ENCODE results near the gene OSBPL10.
"Not testable (repeated sequence)": the region's sequence is repeated elsewhere in the genome, so short reads cannot be mapped to it uniquely, and the experiment has no call there.

Gene OSBPL10

DNA sequence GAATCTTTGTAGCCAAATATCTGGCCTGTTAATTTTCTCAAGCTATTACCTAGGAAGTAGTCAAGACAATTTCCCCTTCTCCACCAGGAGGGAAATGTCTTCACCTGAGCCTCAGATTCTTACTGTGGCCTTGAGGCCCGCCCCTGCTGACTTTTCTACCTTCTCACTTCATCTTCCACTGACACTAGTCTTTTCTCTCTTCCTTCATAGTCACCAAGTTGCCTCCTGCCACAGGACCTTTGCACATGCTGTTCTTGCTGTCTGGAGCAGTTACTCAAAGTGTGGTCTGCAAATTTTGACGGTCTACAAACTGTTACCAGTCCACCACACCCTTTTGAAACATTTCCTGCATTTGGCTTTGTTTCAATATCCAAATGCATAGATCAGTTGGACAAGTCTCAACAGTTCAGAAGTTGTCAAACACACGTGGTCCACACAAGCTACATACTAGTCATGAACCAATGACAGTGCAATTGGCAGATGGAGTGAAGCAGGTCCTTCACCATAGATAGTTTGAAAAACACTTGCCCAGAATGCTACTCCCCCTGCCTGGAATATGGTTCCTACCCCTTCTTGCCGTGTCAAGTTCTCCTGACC lies 100.5 kb downstream of the OSBPL10 start:
- no peaks in the 10 kb centered on the region for H3K9me3 ChIP-seq (ENCODE audit: low read length)
- H3K4me3 ChIP-seq (ENCODE audit: low read depth in 1 of 2, low read length in 2 of 2), result no peak overlapping the region
- no peaks in the 10 kb centered on the region for H3K36me3 ChIP-seq (ENCODE audit: insufficient read depth, low read length)
- no peaks in the 10 kb centered on the region for H3K27me3 ChIP-seq (ENCODE audit: control insufficient read depth in 1 of 2, insufficient read depth in 2 of 2, low read length in 2 of 2)
- peaks cover 13% of the 10 kb centered on the region for H3K4me1 ChIP-seq (ENCODE audit: insufficient read depth, low read length)
- H3K27ac ChIP-seq (ENCODE audit: low read depth, low read length), result no peak overlapping the region
- no peak overlapping the region for H3K9ac ChIP-seq (ENCODE audit: low read length)

DNA sequence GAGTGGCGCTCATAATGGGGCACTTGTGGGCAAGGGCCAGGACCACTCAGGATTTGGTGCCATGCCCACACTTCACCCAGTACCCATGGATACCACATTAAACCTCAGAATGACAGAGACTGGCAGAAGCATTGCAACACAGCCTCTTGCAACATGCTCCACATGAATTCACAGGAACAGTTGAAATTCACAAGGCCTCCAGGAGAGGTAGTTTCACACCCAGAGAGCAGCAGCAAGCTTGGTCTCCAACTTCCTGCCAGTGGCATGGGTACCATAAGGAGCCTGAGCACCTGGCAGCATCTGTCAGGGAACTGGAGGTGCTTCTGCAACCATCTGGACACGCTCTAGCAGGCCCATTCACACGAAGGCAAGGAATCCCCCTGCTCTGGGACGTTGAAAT lies 101.0 kb downstream of the OSBPL10 start:
- H3K27ac ChIP-seq (ENCODE audit: low read depth, low read length), result no peak overlapping the region
- H3K9ac ChIP-seq (ENCODE audit: low read length), result no peak overlapping the region
- H3K4me3 ChIP-seq (ENCODE audit: low read depth in 1 of 2, low read length in 2 of 2), result no peak overlapping the region
- H3K27me3 ChIP-seq (ENCODE audit: control insufficient read depth in 1 of 2, insufficient read depth in 2 of 2, low read length in 2 of 2), result no peaks in the 10 kb centered on the region
- peaks cover 13% of the 10 kb centered on the region for H3K4me1 ChIP-seq (ENCODE audit: insufficient read depth, low read length)
- no peaks in the 10 kb centered on the region for H3K36me3 ChIP-seq (ENCODE audit: insufficient read depth, low read length)
- no peaks in the 10 kb centered on the region for H3K9me3 ChIP-seq (ENCODE audit: low read length)

DNA sequence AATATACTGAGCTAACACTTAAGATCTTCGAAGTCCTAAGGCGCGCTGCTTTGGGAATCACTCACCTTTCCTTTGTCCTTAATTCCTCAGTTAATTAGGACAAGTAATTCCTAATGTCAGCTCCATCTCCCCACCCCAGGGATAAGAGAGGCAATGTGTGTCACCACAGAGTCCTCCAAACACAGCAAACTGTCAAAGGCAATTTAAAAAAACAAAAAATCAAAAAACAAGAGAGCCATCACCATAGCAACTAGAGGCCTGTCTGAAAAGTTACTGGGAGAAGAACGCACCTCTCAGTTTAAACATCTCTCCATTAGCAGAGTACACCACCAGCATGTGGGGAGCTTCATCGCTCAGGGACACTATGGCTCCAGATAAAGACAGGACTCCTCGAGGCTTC lies 101.7 kb downstream of the OSBPL10 start:
- peaks cover 13% of the 10 kb centered on the region for H3K4me1 ChIP-seq (ENCODE audit: insufficient read depth, low read length)
- no peaks in the 10 kb centered on the region for H3K9me3 ChIP-seq (ENCODE audit: low read length)
- H3K27ac ChIP-seq (ENCODE audit: low read depth, low read length), result no peak overlapping the region
- H3K27me3 ChIP-seq (ENCODE audit: control insufficient read depth in 1 of 2, insufficient read depth in 2 of 2, low read length in 2 of 2), result no peaks in the 10 kb centered on the region
- no peak overlapping the region for H3K4me3 ChIP-seq (ENCODE audit: low read depth in 1 of 2, low read length in 2 of 2)
- no peaks in the 10 kb centered on the region for H3K36me3 ChIP-seq (ENCODE audit: insufficient read depth, low read length)
- H3K9ac ChIP-seq (ENCODE audit: low read length), result no peak overlapping the region

DNA sequence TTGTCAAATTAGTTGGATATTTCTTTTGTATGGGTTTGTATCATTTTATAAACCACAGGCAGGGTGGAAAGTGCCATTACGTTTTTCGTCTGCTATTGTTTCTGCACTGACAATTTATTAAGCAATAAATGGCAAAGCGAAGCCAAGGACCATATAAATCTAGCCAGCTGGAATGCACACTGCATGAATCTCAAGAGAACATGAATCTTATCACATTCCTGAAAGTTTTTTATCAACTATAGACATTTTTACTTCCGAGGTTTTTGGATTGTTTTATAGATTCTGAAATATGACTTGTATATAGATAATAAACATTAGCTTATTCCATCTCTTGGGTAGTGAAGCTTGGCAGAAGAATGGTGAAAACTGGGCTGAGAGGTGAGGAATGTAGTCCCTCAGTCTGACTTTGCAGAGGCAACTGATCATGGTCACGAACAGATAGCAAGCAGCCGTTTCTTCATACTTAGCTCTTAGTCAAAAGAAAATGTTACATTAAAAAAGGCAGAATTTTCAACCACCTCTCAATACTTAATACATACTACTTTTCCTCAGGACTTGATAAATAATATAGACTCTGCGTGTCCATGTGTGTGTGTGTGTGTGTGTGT lies 102.7 kb downstream of the OSBPL10 start:
- H3K4me1 ChIP-seq (ENCODE audit: insufficient read depth, low read length), result peaks cover 13% of the 10 kb centered on the region
- H3K9me3 ChIP-seq (ENCODE audit: low read length), result no peaks in the 10 kb centered on the region
- H3K9ac ChIP-seq (ENCODE audit: low read length), result no peak overlapping the region
- H3K27ac ChIP-seq (ENCODE audit: low read depth, low read length), result no peak overlapping the region
- H3K4me3 ChIP-seq (ENCODE audit: low read depth in 1 of 2, low read length in 2 of 2), result no peak overlapping the region
- no peaks in the 10 kb centered on the region for H3K27me3 ChIP-seq (ENCODE audit: control insufficient read depth in 1 of 2, insufficient read depth in 2 of 2, low read length in 2 of 2)
- H3K36me3 ChIP-seq (ENCODE audit: insufficient read depth, low read length), result no peaks in the 10 kb centered on the region

DNA sequence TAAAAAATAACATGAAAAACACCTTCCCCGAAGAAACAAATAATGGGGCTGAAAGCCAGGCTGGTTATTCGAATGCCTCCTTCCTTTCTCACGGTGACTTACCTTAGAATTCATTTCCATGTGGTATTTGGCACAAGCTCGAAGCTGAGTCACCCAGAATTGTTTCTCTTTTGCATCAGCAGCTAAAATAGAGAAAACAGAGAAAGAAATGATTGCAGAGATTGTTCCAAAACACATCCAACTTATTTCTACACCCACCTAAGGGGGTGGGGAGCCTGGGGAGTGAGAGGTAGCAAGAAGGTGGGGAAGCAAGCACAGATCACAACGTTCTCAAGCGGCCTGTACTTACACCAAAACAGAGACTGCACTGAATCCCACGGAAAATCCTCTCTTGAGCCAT lies 104.7 kb downstream of the OSBPL10 start:
- no peaks in the 10 kb centered on the region for H3K27me3 ChIP-seq (ENCODE audit: control insufficient read depth in 1 of 2, insufficient read depth in 2 of 2, low read length in 2 of 2)
- peaks cover 13% of the 10 kb centered on the region for H3K4me1 ChIP-seq (ENCODE audit: insufficient read depth, low read length)
- no peak overlapping the region for H3K4me3 ChIP-seq (ENCODE audit: low read depth in 1 of 2, low read length in 2 of 2)
- no peak overlapping the region for H3K27ac ChIP-seq (ENCODE audit: low read depth, low read length)
- H3K9me3 ChIP-seq (ENCODE audit: low read length), result no peaks in the 10 kb centered on the region
- H3K9ac ChIP-seq (ENCODE audit: low read length), result no peak overlapping the region
- H3K36me3 ChIP-seq (ENCODE audit: insufficient read depth, low read length), result no peaks in the 10 kb centered on the region

DNA sequence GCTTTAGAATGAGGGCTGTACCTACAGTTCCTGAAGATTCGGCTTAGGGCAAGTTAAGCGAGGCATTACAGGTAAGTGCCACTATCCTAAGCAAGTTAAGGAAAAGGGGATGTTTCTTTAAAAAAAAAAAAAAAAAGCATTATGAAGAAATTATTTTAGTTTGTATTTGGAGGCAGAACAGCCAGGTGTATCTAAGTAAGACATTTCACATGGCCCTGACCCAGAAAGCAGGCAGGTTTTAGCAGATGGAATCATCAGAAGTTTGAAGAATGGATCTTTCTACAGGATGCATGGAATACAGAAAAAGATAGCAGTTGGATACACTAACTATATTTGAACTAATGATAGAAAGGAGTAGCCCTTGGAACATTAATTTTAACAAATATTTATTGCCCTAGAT lies 105.6 kb downstream of the OSBPL10 start:
- Histone ChIP-seq H3K9ac (ENCODE audit: low read length) (no peak overlapping the region), H3K9me3 (ENCODE audit: low read length) (no peaks in the 10 kb centered on the region), H3K27me3 (ENCODE audit: control insufficient read depth in 1 of 2, insufficient read depth in 2 of 2, low read length in 2 of 2) (no peaks in the 10 kb centered on the region), H3K4me3 (ENCODE audit: low read depth in 1 of 2, low read length in 2 of 2) (no peak overlapping the region), H3K4me1 (ENCODE audit: insufficient read depth, low read length) (peaks cover 13% of the 10 kb centered on the region), H3K27ac (ENCODE audit: low read depth, low read length) (no peak overlapping the region), H3K36me3 (ENCODE audit: insufficient read depth, low read length) (no peaks in the 10 kb centered on the region)

DNA sequence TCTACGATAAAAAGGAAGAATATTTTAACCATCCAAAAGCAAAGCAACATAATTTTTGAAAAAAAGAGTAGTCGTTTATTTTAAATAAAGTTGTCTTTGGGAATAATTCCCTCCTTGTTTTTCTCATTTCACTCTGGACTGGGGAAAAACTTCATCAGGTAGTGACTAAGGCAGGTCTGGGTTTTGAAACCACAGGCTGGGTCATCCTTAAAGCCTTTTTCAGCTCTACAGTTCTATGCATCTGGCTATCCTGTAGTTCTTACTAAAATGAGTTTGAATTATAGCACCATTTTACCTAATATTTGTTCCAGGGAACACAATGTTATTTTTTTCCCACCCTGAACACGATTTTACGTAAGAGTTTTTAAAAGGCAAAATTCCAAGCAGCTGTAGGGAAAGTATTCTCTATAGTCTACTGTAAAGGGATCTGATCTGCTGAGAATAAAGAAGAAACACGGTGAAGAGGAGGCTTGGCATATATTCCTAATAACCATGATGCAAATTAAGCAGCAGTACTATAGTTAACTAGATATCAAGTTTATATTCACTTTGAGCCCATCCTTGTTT lies 107.7 kb downstream of the OSBPL10 start:
- Histone ChIP-seq H3K9ac (ENCODE audit: low read length) (no peak overlapping the region), H3K9me3 (ENCODE audit: low read length) (no peaks in the 10 kb centered on the region), H3K36me3 (ENCODE audit: insufficient read depth, low read length) (no peaks in the 10 kb centered on the region), H3K27ac (ENCODE audit: low read depth, low read length) (no peak overlapping the region), H3K27me3 (ENCODE audit: control insufficient read depth in 1 of 2, insufficient read depth in 2 of 2, low read length in 2 of 2) (no peaks in the 10 kb centered on the region), H3K4me1 (ENCODE audit: insufficient read depth, low read length) (peaks cover 8% of the 10 kb centered on the region), H3K4me3 (ENCODE audit: low read depth in 1 of 2, low read length in 2 of 2) (no peak overlapping the region)

DNA sequence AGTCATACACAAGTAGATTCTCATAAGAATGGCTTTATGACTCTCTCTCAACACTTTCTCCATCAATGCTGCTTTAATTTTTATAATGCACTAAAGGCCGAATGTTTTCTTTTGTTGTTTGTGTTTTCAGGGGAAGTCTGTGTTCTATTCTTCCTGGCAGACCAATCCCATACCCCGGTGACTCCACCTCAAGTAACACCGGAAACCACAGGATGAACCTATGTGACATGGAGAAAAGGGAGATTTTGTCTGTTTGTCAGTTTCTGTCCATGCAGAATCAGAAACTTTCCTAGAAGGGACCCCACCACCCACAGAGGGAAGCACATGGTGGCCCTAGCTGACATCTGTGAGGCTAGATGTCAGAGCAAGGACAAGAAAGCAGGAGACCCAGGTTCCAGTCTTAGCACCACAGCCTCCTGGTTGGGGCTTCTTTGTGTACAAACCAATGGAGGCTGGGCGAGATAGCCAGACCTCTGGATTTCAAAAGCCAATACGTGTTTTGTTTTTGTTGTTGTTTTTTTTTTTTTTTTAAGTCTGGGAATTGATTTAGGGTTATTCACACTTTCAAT lies 109.0 kb downstream of the OSBPL10 start:
- Histone ChIP-seq H3K27ac (ENCODE audit: low read depth, low read length) (no peak overlapping the region), H3K36me3 (ENCODE audit: insufficient read depth, low read length) (no peaks in the 10 kb centered on the region), H3K4me1 (ENCODE audit: insufficient read depth, low read length) (no peaks in the 10 kb centered on the region), H3K27me3 (ENCODE audit: control insufficient read depth in 1 of 2, insufficient read depth in 2 of 2, low read length in 2 of 2) (no peaks in the 10 kb centered on the region), H3K9me3 (ENCODE audit: low read length) (no peaks in the 10 kb centered on the region), H3K9ac (ENCODE audit: low read length) (no peak overlapping the region), H3K4me3 (ENCODE audit: low read depth in 1 of 2, low read length in 2 of 2) (no peak overlapping the region)

DNA sequence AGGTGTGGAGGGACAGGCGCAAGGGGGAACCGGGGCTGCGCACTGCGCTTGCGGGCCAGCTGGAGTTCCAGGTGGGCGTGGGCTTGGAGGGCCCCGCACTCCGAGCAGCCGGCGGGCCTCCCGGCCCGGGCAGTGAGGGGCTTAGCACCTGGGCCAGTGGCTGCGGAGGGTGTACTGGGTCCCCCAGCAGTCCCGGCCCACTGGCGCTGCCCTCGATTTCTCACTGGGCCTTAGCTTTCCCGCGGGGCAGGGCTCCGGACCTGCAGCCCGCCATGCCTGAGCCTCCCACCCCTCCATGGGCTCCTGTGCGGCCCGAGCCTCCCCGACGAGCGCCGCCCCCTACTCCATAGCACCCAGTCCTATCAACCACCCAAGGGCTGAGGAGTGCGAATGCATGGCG lies 111.0 kb downstream of the OSBPL10 start:
- H3K27me3 ChIP-seq (ENCODE audit: control insufficient read depth in 1 of 2, insufficient read depth in 2 of 2, low read length in 2 of 2), result not testable (repeated sequence)

DNA sequence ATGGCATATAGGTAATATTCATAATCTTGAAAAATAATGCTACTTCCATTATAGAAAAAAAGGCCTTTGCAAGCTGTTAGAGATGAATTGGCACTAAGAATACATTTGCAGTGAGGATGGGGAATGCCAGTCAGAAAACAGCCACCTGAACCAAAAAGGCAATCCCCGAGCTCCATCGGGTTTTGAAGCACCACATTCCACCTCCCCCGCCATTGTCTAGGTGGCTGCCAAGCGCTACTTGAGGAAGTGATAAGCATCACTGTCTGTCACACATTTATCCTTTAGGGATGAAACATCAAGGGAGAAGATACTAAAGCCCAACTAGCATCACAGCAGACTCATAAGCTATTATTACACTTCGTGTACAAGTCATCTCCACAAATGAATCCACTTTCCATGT lies 112.8 kb downstream of the OSBPL10 start:
- no peak overlapping the region for H3K27ac ChIP-seq (ENCODE audit: low read depth, low read length)
- H3K4me1 ChIP-seq (ENCODE audit: insufficient read depth, low read length), result no peaks in the 10 kb centered on the region
- H3K4me3 ChIP-seq (ENCODE audit: low read depth in 1 of 2, low read length in 2 of 2), result no peak overlapping the region
- no peaks in the 10 kb centered on the region for H3K9me3 ChIP-seq (ENCODE audit: low read length)
- H3K9ac ChIP-seq (ENCODE audit: low read length), result no peak overlapping the region
- no peaks in the 10 kb centered on the region for H3K27me3 ChIP-seq (ENCODE audit: control insufficient read depth in 1 of 2, insufficient read depth in 2 of 2, low read length in 2 of 2)
- H3K36me3 ChIP-seq (ENCODE audit: insufficient read depth, low read length), result no peaks in the 10 kb centered on the region

More for the DNA sequence above, 111.0 kb downstream of the OSBPL10 start:
- not testable (repeated sequence) for H3K27ac ChIP-seq (ENCODE audit: low read depth, low read length); H3K9ac ChIP-seq (ENCODE audit: low read length); H3K4me1 ChIP-seq (ENCODE audit: insufficient read depth, low read length); H3K9me3 ChIP-seq (ENCODE audit: low read length); H3K4me3 ChIP-seq (ENCODE audit: low read depth in 1 of 2, low read length in 2 of 2); H3K36me3 ChIP-seq (ENCODE audit: insufficient read depth, low read length)

DNA sequence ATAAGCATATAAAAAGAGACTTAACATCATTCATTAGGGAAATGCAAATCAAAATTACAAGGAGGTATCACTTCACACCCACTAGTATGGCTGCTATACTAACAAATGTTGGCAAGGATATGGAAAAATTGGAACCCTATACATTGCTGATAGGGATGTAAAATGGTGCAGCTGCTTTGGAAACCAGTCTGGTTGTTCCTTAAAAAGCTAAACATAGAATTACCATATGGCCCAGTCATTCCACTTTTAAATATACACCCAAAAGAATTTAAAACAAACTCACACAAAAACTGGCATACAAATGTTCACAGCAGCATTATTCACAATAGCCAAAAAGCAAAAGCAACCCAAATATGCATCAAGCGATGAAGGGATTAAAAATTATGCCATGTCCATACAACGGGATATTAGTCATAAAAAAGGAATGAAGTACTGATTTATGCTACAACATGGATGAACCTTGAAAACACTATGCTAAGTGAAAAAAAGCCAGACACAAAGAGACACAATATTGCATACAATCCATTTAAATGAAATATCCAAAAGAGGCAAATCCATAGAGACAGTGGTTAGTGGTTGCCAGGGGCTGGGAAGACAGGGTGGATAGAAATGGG lies 118.3 kb downstream of the OSBPL10 start:
- Histone ChIP-seq H3K27me3 (ENCODE audit: control insufficient read depth in 1 of 2, insufficient read depth in 2 of 2, low read length in 2 of 2) (no peaks in the 10 kb centered on the region), H3K4me3 (ENCODE audit: low read depth in 1 of 2, low read length in 2 of 2) (no peak overlapping the region), H3K27ac (ENCODE audit: low read depth, low read length) (no peak overlapping the region), H3K9me3 (ENCODE audit: low read length) (no peaks in the 10 kb centered on the region), H3K4me1 (ENCODE audit: insufficient read depth, low read length) (no peaks in the 10 kb centered on the region), H3K36me3 (ENCODE audit: insufficient read depth, low read length) (no peaks in the 10 kb centered on the region), H3K9ac (ENCODE audit: low read length) (no peak overlapping the region)
